Measurements from ENCODE around the gene HTR3C.
"Not testable (repeated sequence)": the region's sequence is repeated elsewhere in the genome, so short reads cannot be mapped to it uniquely, and the experiment has no call there.

Gene HTR3C, protein sequence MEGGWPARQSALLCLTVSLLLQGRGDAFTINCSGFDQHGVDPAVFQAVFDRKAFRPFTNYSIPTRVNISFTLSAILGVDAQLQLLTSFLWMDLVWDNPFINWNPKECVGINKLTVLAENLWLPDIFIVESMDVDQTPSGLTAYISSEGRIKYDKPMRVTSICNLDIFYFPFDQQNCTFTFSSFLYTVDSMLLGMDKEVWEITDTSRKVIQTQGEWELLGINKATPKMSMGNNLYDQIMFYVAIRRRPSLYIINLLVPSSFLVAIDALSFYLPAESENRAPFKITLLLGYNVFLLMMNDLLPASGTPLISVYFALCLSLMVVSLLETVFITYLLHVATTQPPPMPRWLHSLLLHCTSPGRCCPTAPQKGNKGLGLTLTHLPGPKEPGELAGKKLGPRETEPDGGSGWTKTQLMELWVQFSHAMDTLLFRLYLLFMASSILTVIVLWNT

DNA sequence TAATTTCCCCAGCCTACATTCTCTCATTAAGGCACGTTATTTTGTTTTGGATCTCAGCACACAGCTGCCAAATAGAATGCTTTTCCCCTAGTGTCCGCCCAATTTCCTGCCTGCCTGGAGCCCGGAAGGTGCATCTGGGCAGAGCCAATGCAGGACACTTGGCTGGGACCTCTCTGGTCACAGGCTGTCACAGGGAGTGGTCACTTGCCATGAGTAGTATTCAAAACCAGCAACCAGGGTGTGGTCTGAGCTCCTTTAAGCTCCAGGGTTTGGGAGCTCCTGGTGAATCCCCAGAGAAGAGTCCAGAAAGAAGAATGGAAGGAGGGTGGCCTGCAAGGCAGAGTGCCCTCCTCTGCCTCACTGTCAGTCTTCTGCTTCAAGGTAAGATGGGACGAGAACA, at the start of gene HTR3C:
HTR3C (plus strand) TSS at position 281 of the 400 bp plus-strand sequence; CDS start at position 315, 34 bp downstream.
- DNase-seq (ENCODE audit: extremely low read depth, low read depth): no peak
- TF ChIP-seq, protein P1, sequence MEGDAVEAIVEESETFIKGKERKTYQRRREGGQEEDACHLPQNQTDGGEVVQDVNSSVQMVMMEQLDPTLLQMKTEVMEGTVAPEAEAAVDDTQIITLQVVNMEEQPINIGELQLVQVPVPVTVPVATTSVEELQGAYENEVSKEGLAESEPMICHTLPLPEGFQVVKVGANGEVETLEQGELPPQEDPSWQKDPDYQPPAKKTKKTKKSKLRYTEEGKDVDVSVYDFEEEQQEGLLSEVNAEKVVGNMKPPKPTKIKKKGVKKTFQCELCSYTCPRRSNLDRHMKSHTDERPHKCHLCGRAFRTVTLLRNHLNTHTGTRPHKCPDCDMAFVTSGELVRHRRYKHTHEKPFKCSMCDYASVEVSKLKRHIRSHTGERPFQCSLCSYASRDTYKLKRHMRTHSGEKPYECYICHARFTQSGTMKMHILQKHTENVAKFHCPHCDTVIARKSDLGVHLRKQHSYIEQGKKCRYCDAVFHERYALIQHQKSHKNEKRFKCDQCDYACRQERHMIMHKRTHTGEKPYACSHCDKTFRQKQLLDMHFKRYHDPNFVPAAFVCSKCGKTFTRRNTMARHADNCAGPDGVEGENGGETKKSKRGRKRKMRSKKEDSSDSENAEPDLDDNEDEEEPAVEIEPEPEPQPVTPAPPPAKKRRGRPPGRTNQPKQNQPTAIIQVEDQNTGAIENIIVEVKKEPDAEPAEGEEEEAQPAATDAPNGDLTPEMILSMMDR (IDR thresholded peaks at IDR 0.05; ENCODE audit: low read depth, low read length): no peak

DNA sequence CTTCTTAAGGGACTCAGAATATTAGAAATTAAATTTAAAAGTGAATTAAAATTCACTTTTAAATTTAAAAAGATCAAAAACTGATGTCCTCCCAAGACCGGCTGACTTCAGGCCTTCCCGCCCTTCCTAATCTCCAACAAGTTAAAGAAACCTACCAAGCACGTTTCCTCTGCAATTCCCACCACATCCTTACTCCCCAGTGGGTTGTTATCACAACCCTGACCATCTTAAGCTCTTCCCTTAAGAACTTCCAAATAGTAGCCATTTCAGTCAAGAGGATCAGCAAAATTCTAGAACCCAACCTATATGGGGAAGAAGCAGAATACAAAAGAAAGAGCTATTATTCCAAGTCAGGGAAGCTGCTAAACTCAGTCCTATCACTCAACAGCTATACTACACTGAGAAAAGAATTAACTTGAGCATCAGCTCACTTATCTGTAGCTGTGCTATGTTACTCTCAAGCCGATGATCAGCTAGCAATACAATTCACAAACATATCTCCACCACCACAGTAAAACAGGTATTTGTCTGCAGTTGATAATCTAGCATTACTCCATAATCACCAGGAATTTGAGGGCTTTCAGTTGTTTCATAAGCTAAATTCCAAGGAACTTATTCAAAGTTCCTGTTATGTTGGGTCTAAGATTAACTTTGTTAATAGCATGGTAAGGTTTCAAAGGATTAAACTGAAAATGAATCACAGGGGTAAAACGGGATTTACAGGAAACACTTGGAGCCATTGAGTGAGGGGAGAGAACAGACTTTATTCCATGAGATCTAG, 49.5 kb upstream of the HTR3C start:
- DNase-seq (ENCODE audit: extremely low read depth, low read depth): no peak
- TF ChIP-seq, protein P1 (IDR thresholded peaks at IDR 0.05; ENCODE audit: low read depth, low read length): no peak

DNA sequence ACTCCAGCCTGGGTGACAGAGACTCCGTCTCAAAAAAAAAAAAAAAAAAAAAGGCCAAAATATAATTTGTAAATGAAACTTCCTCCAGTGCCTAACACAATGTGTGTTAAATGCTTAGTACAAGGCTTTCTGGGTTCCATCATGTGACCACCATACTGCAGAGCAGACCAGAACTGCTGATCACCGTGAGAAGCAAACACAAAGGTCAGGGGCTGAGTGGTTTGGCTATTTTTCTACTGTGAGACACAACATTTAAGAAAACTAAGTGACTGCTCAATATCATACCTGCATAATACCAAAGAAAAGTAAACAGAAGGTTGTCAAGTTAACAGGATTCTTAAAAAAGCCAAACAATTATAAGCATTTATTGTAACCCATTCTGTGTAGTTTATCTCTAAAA, 48.4 kb upstream of the HTR3C start:
- no peak for DNase-seq (ENCODE audit: extremely low read depth, low read depth)
- TF ChIP-seq, protein P1 (IDR thresholded peaks at IDR 0.05; ENCODE audit: low read depth, low read length): no peak

DNA sequence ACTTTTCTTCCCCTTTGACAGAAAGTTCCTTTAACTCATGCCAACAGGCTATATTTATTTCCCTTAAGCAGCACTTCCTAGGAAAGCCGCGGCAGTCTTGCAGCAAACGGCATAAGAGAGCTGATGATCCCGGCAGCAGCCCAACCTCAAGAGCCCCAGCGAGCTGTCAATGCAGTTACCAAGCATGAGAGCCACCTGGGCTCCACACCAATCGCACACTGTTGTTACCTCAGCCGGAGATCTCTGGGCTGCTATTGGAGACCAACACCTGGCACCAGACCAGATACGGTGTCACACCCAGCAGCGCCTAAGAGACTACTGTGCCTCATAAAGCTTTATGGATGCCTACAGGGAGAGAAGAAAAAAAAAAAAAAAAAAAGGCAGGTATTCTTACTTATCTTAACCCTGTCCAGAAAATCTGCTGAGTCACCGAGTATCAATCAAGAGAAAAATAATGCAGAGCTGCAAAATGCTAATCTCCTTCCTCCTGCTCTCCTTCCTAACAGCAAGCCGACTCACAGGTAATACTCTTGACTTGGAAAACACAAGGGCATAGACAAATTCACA, 46.8 kb upstream of the HTR3C start:
- no peak for DNase-seq (ENCODE audit: extremely low read depth, low read depth)
- TF ChIP-seq, protein P1 (IDR thresholded peaks at IDR 0.05; ENCODE audit: low read depth, low read length): no peak

DNA sequence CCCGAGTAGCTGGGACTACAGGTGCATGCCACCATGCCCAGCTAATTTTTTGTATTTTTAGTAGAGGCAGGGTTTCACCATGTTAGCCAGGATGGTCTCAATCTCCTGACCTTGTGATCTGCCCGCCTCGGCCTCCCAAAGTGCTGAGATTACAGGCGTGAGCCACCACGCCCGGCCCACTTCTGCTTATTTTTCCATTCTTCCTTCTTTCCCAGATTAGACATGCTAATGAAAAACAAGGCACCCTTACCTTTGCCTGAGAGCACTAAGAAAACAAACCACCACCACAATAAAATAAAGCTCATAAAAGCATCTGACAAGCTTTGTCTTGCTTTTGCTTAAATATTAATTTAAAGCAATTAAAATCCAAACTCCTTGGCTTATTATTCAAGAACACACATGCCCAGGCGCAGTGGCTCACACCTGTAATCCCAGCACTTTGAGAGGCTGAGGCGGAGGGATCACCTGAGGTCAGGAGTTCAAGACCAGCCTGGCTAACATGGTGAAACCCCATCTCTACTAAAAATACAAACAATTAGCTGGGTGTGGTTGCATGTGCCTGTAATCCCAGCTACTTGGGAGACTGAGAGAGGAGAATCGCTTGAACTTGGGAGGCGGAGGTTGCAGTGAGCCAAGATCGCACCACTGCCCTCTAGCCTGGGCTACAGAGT, 45.6 kb upstream of the HTR3C start:
- not testable (repeated sequence) for DNase-seq (ENCODE audit: extremely low read depth, low read depth)

DNA sequence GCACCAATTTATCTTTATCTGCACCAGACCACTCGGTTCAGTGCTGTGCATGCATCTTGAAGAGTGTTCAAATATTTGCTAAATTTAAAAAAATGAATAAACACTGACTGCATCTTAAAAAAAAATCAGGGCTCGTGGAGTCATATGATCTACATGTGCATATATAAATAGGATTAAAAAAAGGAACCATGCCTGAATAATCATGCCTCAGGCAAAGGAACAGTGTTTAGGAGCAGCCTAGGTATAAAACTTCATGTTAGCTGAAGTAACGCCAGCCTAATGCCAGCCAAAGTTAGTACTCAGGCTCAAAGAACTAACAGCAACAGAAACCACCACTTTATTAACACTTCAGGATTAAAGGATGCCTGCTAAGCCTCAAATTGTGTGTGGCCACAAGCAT, 44.7 kb upstream of the HTR3C start:
- DNase-seq (ENCODE audit: extremely low read depth, low read depth): no peak
- TF ChIP-seq, protein P1 (IDR thresholded peaks at IDR 0.05; ENCODE audit: low read depth, low read length): no peak

DNA sequence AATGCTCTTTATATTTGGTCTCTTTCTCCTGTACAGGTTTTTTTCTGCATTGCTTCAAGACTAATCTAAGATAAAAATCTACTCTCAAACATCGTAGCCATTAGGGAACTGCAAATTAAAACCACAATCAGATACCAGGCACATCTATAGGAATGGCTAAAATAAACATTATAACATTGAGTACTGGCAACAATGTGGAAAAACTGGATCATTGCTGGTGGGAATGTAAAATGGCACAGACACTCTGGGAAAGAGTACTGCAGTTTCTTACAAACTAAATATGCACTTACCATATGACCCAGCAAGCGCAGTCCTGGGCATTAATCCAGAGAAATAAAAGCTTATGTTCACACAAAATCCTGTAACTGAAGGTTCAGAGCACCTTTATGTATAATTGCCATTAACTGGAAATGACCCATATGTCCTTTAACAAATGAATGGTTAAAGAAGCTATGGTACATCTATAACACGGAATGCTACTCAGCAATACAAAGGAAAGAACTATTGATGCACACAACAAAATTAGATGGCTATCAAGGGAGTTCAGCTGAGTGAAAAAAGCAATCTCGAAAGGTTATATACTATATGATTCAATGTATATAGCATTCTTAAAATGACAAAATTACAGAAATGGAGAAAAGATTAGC, 41.5 kb upstream of the HTR3C start:
- TF ChIP-seq, protein P1 (IDR thresholded peaks at IDR 0.05; ENCODE audit: low read depth, low read length): no peak
- DNase-seq (ENCODE audit: extremely low read depth, low read depth): no peak

All from AG09319 (cell line).